Activated CD8-positive, alpha-beta memory T cell treated with anti-CD3 and anti-CD28 coated beads for 36 hours (primary cell): Measurements from ENCODE around the gene QRICH1. TPM values are rescaled to one million over a fixed set of nuclear protein-coding genes. Genes with fewer than 3 reads are reported as not detected.

ENCODE experiments used
- CTCF ChIA-PET: fragments of 350-600 bp; sonication (Branson Sonifier 250); formaldehyde crosslinking; loops from one replicate; lab custom pipeline; 2021; ENCODE audit warnings: antibody characterized with exemption; lab: Charles Lee
- POLR2A ChIA-PET: fragments of 350-600 bp; sonication (Branson Sonifier 250); formaldehyde crosslinking; loops from one replicate; lab custom pipeline; 2021; ENCODE audit warnings: antibody characterized with exemption; lab: Charles Lee
- total RNA-seq, 2 experiments: library from RNA; stranded (reverse); gene quantifications; one replicate each; pipeline ENCODE4 v1.2.3, GENCODE V29; 2021

The QRICH1 gene
- total RNA-seq, 2 experiments from 2014 or later: 117 to 118 TPM

DNA sequence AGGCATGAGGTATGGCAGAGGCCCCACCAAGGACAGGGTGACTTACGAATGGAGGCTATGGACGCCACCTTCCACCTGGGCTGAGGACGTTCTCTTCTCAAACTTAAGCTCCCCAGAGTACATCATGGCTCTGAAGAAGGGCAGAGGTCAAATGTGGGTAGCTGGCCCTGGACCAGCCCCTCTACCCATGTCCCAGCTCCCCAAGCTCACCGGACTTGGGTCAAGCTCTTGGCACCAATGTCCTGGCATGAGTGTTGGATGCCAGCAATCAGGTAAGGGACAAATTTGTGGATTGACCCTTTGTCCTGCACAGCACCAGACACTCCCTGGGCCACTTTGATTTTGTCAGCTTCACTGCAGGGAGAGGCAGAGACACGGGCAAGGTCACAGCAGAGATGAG is 69.4 kb downstream of the QRICH1 start:
- CTCF ChIA-PET: interaction anchor here (7.7 kb wide), 1 partner anchor 35 kb away, joined by 63 read pairs; the partner anchor contains the start of gene P4HTM
- POLR2A ChIA-PET: interaction anchor here (0.5 to 8.8 kb wide), 3 partner anchors 17 to 104 kb away, joined by 3 to 90 read pairs (median 3); partner anchors contain the start of gene WDR6

DNA sequence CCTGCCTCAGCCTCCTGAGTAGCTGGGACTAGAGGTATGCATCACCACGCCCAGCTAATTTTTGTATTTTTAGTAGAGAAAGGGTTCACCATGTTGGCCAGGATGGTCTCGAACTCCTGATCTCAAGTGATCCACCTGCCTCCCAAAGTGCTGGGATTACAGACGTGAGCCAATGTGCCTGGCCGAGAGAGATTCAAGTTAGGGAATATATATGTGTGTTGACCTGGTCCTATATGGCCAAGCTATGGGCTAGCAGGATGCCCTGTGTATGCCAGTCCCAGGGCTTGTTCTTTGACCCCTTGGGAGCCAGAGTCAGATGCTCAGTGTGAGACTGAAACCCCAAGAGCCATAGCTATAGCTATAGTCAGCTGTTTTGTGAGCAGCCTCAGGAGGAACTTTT is 70.1 kb downstream of the QRICH1 start:
- POLR2A ChIA-PET: interaction anchor here (0.7 to 8.8 kb wide), 4 partner anchors 16 to 389 kb away, joined by 6 to 90 read pairs (median 10); partner anchors contain the start of genes PRKAR2A, QRICH1 and WDR6
- CTCF ChIA-PET: interaction anchor here (7.6 to 7.7 kb wide), 2 partner anchors 15 to 35 kb away, joined by 63 to 66 read pairs; partner anchors contain the start of genes P4HTM and WDR6

DNA sequence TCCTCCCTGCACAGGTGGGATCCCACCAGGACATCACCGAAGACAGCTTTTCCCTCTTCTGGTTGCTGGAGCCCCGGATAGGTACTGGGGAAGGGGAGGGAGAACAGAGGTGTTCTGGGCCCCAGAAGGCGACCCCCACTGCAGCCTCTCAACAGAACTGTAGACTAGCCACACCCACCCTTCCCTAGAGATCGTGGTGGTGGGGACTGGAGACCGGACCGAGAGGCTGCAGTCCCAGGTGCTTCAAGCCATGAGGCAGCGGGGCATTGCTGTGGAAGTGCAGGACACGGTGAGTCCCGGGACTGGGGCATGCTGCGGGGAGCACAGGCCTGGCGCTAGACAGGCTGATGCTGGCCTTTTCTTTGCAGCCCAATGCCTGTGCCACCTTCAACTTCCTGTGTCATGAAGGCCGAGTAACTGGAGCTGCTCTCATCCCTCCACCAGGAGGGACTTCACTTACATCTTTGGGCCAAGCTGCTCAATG is 71.1 kb downstream of the QRICH1 start:
- POLR2A ChIA-PET: interaction anchor here (0.6 to 8.8 kb wide), 9 partner anchors 15 to 622 kb away, joined by 3 to 90 read pairs (median 7); partner anchors contain the start of genes ARIH2, P4HTM, QRICH1 and USP4
- CTCF ChIA-PET: interaction anchor here (0.6 to 7.7 kb wide), 7 partner anchors 9 to 238 kb away, joined by 3 to 66 read pairs (median 4); partner anchors contain the start of genes P4HTM, QRICH1 and WDR6

DNA sequence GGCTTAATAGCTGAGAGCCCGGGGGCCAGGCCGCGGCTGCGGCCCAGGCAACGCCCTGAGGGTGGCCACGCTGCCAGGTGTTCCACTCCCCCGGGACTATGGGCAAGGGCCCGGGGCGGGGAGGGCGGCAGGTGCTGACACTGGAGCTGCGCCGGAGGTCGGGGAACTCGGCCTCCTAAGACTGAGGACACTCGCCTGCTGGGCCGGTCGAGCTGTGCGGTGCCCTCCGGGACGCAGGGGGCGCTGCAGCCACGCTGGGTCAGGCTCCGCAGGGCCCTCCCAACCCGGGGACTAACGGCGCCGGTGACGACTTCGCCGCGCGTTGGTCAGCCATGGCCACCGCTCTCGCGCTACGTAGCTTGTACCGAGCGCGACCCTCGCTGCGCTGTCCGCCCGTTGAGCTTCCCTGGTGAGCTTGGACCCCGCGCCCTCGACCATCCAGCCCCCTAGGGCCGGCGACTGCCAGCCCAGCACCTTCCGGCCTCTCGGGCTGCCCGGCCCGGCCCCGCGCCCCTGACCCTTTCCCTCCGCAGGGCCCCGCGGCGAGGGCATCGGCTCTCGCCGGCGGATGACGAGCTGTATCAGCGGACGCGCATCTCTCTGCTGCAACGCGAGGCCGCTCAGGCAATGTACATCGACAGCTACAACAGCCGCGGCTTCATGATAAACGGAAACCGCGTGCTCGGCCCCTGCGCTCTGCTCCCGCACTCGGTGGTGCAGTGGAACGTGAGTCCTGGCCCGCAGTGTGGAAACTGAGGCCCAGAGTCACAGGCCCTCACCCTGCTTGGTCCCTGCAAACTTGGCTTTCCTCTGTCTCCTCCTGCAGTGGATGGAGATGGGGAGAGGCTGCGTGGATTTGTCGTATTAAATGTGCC is 71.8 kb downstream of the QRICH1 start, which contains the start of gene NDUFAF3:
NDUFAF3 (plus strand) TSS at position 309 of the 875 bp plus-strand sequence; CDS start at position 333, 24 bp downstream.
- POLR2A ChIA-PET: interaction anchor here (0.5 to 8.8 kb wide), 12 partner anchors 9 to 622 kb away, joined by 3 to 90 read pairs (median 6); partner anchors contain the start of genes ARIH2, P4HTM, QRICH1 and USP4

DNA sequence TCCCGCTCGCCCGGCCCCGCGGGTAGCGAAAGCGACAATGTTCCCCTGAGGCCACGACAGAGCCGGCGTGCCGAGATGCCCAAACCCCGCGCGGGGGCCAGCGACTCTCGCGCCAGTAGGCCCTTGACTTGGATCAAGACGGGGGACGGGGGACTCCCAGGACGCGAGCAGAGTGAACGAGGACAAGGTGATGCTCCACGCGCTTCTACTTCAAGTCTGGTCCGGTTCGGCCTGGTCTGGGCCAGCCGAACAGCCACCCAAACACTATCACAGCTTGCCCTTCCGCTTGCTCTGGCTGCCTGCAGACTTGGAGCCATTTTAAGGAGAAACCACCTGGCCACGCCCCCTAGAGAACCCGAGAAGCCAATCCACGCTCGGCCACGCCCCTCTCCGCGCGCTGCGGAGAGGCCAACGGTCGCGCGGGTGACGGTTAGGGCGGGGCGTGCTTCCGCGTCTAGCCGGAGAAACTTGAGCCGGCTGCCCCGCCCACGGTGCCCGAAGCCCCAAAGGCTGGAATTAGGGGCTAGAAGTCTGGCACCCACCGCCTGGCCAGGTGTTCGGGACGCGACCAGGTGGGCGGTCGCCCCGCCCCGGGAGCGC is 72.6 kb downstream of the QRICH1 start:
- POLR2A ChIA-PET: interaction anchor here (0.5 to 8.8 kb wide), 11 partner anchors 7 to 343 kb away, joined by 3 to 90 read pairs (median 7); partner anchors contain the start of genes ARIH2, IMPDH2, P4HTM and QRICH1

More for the DNA sequence above, 71.8 kb downstream of the QRICH1 start, which contains the start of gene NDUFAF3:
- CTCF ChIA-PET: interaction anchor here (0.6 to 7.7 kb wide), 8 partner anchors 10 to 307 kb away, joined by 3 to 66 read pairs (median 4); partner anchors contain the start of genes P4HTM and WDR6

DNA sequence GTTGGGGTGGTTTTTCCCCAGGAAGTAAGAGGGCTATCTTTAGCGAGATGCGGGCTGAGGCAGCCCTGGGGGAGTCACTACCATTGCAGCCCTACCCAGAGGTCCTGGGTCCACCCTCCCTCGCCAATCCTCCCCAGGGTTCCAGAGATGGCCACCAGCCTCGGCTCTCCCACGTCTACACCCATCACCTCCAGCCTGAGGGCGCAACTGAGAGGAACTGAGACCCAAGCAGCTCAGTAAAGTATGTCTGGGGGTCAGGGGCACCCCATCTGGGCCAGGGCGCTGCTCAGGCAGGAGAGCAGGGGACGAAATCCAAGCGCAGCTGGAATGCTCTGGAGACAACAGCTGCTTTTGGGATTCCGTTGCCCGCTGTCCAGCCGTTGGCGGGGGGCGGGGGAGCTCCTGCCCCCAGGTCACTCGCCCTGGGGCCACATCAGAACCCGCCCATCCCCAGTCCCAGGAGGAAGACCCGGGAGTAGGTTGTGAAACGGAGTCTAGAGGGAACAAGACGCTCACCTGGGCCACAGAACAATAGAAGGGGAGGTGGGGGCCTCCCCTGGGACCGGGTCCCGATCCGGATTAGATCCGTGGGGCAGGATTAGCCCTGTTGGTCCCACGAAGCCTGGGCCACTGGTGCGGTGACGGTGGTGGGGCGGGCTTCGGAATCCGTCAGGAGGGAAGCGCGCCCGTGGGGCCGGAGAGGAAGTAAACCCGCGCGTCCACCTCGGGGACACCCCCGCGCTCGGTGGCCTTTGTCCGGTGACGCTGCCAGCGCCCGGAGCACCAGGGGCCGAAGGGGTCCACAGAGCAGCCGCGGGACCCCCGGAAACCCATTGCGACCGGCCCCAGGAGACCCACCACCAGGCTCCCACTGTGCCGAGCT is 73.3 kb downstream of the QRICH1 start:
- ChIA-PET POLR2A (interaction anchor here (1.2 to 8.8 kb wide), 6 partner anchors 8 to 303 kb away, joined by 3 to 90 read pairs (median 8); partner anchors contain the start of genes ARIH2, IMPDH2 and WDR6), CTCF (interaction anchor here (0.6 to 7.7 kb wide), 8 partner anchors 9 to 160 kb away, joined by 3 to 66 read pairs (median 4); partner anchors contain the start of genes IMPDH2, P4HTM, QRICH1 and USP19)

More for the DNA sequence above, 72.6 kb downstream of the QRICH1 start:
- CTCF ChIA-PET: interaction anchor here (0.6 to 7.7 kb wide), 7 partner anchors 10 to 306 kb away, joined by 3 to 66 read pairs (median 4); partner anchors contain the start of genes P4HTM and WDR6

DNA sequence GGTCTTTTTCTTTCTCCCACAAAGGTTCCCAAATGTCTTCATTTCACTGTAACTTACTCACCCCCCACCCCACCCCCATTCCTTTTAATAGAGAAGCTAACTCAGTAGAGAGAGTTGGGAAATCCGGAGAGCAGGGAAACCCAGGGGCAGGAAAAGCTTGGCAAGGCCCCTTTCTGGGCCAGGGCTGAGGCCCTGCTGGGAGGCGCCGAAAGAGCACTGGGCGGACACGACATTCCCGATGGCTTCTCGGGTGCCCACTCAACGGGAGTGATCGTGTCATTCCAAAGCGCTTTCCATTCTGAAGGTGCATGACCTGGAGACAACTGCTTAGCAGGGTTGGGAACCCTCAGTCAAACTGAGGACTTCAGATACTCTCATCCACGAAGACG is 73.9 kb downstream of the QRICH1 start:
- ChIA-PET POLR2A (interaction anchor here (1.0 to 8.8 kb wide), 3 partner anchors 9 to 101 kb away, joined by 3 to 90 read pairs (median 14); partner anchors contain the start of genes ARIH2, IMPDH2 and WDR6), CTCF (interaction anchor here (0.7 to 7.7 kb wide), 6 partner anchors 9 to 101 kb away, joined by 3 to 66 read pairs (median 7); partner anchors contain the start of genes IMPDH2, P4HTM, QRICH1 and USP19)

DNA sequence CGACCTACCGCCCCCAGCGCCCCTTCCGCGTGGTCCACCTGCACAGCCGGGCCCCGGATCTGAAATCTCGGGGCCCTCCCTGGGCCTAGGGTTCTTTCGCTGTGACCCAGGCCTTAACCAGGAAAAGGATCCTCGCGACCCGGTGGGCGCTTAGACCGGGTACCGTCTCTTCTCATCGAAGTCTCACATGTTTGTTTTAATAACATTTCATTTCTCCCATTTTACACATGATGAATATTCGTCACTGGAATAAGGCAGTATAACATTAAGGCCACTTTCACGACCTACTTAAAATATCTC is 75.2 kb downstream of the QRICH1 start:
- ChIA-PET CTCF (interaction anchor here (1.6 to 7.7 kb wide), 4 partner anchors 9 to 29 kb away, joined by 3 to 66 read pairs (median 33); partner anchors contain the start of genes IMPDH2, P4HTM and WDR6), POLR2A (interaction anchor here (8.8 kb wide), 1 partner anchor 11 kb away, joined by 90 read pairs; the partner anchor contains the start of gene WDR6)

DNA sequence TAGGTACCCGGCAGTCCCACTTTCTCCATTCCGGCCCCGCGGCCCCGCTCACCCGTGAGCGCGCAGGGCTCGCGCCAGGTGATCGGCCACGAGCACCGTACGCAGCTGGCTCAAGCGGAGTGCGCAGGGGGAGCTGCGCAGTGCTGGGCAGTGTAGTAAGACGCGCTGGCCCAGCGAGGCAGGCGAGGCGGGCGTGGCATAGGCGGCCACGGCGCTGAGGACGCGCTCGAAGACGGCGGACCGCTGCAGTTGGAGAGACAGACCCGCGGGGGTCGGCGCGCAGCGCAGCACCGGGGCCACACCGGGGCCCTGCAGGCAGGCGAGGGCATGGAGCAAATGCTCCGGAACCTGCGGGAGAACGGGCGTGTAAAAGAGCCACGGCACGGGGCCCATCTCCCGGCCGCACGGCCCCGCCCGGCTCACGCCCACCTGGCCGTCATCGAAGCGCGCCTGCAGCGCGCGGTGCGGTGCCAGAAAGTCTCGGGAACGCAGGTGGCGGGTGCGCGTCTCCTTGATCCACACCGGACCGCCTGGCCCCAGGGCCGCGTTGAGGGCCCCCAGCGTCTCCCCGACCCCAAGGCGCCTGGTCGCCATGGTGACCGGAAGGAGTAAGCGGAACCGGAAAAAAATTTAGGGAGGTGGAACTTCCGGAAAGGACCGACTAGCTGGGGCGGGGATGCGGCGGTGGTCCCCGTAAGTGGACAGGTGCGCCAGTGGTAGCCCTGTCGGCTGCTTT is 75.7 kb downstream of the QRICH1 start, which contains the start of gene DALRD3:
DALRD3 (minus strand) TSS at position 610 of the 736 bp plus-strand sequence; CDS start at position 594, 16 bp downstream.
- ChIA-PET CTCF (interaction anchor here (1.6 to 7.7 kb wide), 4 partner anchors 9 to 29 kb away, joined by 3 to 66 read pairs (median 33); partner anchors contain the start of genes IMPDH2, P4HTM and WDR6), POLR2A (interaction anchor here (0.9 to 8.8 kb wide), 2 partner anchors 10 to 29 kb away, joined by 3 to 90 read pairs; partner anchors contain the start of gene WDR6)

DNA sequence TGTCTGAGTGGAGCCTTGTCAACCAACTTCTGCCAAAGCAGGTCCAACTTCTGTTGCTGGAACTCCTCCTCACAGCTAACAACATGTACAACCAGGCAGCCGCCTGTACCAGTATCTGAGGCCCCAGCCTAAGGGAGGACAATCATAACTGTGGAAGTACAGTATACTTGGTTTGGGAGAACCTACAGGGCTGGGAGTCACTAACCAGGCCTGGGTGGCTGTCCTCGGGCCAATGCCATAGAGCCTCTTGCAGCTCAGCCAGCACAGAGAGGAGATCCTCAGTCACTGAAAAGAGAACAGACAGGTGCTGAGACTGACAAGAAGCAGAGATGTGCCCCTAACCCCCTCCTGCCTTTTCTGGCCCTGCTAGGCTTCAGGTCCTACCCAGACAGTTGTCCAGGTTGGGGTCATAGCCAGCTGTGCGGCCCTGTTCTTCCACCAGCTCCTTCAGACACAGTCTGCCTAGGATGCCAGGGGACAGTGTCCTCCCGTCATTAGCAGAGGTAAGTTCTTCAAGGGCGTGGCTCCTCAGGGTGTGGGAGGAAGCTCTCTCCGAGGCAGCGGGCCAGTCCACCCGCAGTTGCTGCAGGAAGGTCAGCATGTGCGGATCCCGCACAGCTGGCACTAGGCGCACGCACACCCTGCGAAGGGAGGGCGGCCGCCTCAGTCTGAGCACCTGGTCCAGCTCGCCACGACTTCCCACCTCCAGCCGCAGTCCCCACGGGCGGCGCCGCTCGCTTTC is 76.5 kb downstream of the QRICH1 start:
- POLR2A ChIA-PET: interaction anchor here (0.6 to 8.8 kb wide), 4 partner anchors 10 to 309 kb away, joined by 3 to 90 read pairs (median 4); partner anchors contain the start of genes IMPDH2 and WDR6
- CTCF ChIA-PET: interaction anchor here (1.6 to 7.7 kb wide), 4 partner anchors 8 to 28 kb away, joined by 3 to 66 read pairs (median 33); partner anchors contain the start of genes IMPDH2, P4HTM and WDR6

DNA sequence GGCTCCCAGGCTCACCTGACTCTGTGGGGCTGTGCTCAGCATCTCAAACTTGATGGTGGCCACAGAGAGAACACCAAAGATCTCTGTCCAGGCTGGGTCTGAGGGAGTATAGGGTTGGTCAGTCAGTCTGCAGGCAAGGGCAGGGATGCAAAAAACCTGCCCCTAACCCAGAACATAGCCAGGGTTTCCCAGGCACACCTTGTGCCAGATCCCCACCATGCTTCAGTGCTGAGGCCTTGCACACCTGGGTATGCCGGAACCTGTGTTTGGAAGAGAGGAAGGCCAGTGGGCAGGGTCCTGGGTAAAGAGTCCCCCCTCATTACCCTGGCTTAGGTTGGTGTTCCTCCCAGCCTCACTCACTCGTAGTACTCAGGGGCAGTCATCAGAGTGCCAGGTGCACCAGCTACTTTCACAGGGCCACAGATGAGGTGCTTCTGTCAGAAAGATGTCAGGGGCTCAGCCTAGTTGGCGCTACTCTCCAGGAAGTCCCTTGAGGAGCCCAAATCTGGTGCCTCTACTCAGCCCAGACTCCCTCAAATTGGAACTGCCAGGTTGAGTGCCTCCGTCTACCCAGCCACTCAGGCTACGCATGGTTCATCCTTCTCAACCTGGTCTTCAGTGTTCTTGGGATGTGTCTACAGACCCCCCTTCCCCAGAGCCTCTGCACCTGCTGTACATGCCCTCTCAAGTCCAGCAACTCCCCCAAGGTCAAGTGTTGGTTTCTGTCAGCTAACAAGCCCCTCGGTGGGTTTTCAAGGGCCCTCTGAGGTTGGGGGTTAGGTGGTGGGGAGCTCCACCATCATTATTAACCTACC is 77.2 kb downstream of the QRICH1 start:
- CTCF ChIA-PET: interaction anchor here (7.6 to 7.7 kb wide), 2 partner anchors 7 to 27 kb away, joined by 63 to 66 read pairs; partner anchors contain the start of genes P4HTM and WDR6
- POLR2A ChIA-PET: interaction anchor here (0.6 to 8.8 kb wide), 5 partner anchors 9 to 308 kb away, joined by 3 to 90 read pairs (median 3); partner anchors contain the start of genes IMPDH2, P4HTM and WDR6

DNA sequence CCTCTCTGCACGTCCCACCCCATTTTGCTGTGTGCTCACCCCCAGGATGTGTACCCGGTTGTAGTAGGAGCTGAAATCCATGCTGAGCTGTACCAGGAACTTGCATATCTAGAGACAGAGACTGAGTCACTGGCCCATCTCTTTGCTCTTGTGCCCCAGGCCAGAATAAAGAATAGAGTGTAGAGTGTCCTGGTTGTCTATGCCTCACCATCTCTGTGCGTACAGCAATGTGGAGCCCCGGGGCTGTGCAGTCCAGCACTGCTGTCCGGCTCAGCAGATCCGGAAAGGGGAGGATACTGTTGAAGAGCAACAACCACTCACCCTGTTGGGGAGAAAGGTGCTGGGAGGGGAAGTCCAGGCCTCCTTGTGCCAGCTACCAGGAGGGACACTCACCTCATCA is 78.1 kb downstream of the QRICH1 start:
- CTCF ChIA-PET: no interaction called here
- POLR2A ChIA-PET: interaction anchor here (1.2 kb wide), 1 partner anchor 26 kb away, joined by 3 read pairs; the partner anchor contains the start of gene P4HTM

DNA sequence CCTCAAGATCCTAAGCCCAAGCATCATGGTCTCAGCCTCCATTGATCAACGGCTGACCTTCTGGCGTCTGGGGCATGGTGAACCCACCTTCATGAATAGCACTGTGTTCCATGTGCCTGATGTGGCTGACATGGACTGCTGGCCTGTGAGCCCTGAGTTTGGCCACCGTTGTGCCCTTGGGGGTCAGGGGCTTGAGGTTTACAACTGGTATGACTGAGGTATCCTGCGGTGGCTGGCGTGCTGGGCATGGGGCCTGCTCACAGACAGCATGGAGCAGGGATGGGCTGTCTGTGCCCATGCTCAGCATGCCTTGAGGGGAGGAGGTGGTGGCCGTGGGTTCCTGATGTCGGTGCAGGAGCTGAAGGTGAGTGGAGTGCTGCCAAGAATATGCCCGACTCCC is 78.8 kb downstream of the QRICH1 start:
- CTCF ChIA-PET: interaction anchor here (0.9 to 1.3 kb wide), 2 partner anchors 14 to 27 kb away, joined by 3 to 4 read pairs; no protein-coding TSS in a partner anchor
- POLR2A ChIA-PET: no interaction called here
